GM18861 (cell line): ENCODE results near the gene NEB.
"Not testable (repeated sequence)": the region's sequence is repeated elsewhere in the genome, so short reads cannot be mapped to it uniquely, and the experiment has no call there.

Experiments
- ATAC-seq: cut with Tn5 transposase; IDR thresholded peaks from one replicate; pipeline ENCODE4 v1.9.1; 2021; ENCODE audit not compliant: unreplicated experiment

The NEB gene

GRCh38 chr2:151708788-151709187, 25.5 kb downstream of the NEB start:
- ATAC-seq: no peak

- ATAC-seq: no peak
These were observed 26.4 kb downstream of the NEB start for GRCh38 chr2:151707857-151708256.

GRCh38 chr2:151704480-151704961, 29.8 kb downstream of the NEB start:
- not testable (repeated sequence) for ATAC-seq

- ATAC-seq: not testable (repeated sequence)
These were observed 36.1 kb downstream of the NEB start for GRCh38 chr2:151698134-151698533.

GRCh38 chr2:151695778-151696177, 38.5 kb downstream of the NEB start:
- no peak for ATAC-seq

- no peak for ATAC-seq
These were observed 42.6 kb downstream of the NEB start for GRCh38 chr2:151691631-151692030.

GRCh38 chr2:151688719-151689118, 45.6 kb downstream of the NEB start:
- ATAC-seq: no peak

GRCh38 chr2:151682459-151683003, 51.7 kb downstream of the NEB start:
- ATAC-seq: no peak

- no peak for ATAC-seq
These were observed 53.2 kb downstream of the NEB start for GRCh38 chr2:151681051-151681450.

- ATAC-seq: no peak
These were observed 54.3 kb downstream of the NEB start for GRCh38 chr2:151679994-151680393.

GRCh38 chr2:151678849-151679248, 55.4 kb downstream of the NEB start:
- ATAC-seq: no peak

GRCh38 chr2:151673016-151673415, 61.3 kb downstream of the NEB start:
- no peak for ATAC-seq

GRCh38 chr2:151672277-151672676, 62.0 kb downstream of the NEB start:
- ATAC-seq: no peak

- no peak for ATAC-seq
These were observed 63.3 kb downstream of the NEB start for GRCh38 chr2:151670846-151671597.

- no peak for ATAC-seq
These were observed 63.9 kb downstream of the NEB start for GRCh38 chr2:151670346-151670745.

- no peak for ATAC-seq
These were observed 64.6 kb downstream of the NEB start for GRCh38 chr2:151669585-151670081.

GRCh38 chr2:151668737-151669136, 65.5 kb downstream of the NEB start:
- no peak for ATAC-seq

GRCh38 chr2:151665959-151666358, 68.3 kb downstream of the NEB start:
- ATAC-seq: no peak

- ATAC-seq: no peak
These were observed 69.8 kb downstream of the NEB start for GRCh38 chr2:151664520-151664919.

GRCh38 chr2:151661625-151662024, 72.7 kb downstream of the NEB start:
- ATAC-seq: no peak

- no peak for ATAC-seq
These were observed 76.2 kb downstream of the NEB start for GRCh38 chr2:151658081-151658480.

- no peak for ATAC-seq
These were observed 76.6 kb downstream of the NEB start for GRCh38 chr2:151657667-151658076.
